HG03095 (cell line): ENCODE measurements around the gene PDLIM4.

Experiments used
- ATAC-seq: cut with Tn5 transposase; IDR thresholded peaks from one replicate; pipeline ENCODE4 v1.9.1; 2021; ENCODE audit warnings: moderate library complexity; ENCODE audit not compliant: unreplicated experiment

The PDLIM4 gene, protein sequence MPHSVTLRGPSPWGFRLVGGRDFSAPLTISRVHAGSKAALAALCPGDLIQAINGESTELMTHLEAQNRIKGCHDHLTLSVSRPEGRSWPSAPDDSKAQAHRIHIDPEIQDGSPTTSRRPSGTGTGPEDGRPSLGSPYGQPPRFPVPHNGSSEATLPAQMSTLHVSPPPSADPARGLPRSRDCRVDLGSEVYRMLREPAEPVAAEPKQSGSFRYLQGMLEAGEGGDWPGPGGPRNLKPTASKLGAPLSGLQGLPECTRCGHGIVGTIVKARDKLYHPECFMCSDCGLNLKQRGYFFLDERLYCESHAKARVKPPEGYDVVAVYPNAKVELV

DNA sequence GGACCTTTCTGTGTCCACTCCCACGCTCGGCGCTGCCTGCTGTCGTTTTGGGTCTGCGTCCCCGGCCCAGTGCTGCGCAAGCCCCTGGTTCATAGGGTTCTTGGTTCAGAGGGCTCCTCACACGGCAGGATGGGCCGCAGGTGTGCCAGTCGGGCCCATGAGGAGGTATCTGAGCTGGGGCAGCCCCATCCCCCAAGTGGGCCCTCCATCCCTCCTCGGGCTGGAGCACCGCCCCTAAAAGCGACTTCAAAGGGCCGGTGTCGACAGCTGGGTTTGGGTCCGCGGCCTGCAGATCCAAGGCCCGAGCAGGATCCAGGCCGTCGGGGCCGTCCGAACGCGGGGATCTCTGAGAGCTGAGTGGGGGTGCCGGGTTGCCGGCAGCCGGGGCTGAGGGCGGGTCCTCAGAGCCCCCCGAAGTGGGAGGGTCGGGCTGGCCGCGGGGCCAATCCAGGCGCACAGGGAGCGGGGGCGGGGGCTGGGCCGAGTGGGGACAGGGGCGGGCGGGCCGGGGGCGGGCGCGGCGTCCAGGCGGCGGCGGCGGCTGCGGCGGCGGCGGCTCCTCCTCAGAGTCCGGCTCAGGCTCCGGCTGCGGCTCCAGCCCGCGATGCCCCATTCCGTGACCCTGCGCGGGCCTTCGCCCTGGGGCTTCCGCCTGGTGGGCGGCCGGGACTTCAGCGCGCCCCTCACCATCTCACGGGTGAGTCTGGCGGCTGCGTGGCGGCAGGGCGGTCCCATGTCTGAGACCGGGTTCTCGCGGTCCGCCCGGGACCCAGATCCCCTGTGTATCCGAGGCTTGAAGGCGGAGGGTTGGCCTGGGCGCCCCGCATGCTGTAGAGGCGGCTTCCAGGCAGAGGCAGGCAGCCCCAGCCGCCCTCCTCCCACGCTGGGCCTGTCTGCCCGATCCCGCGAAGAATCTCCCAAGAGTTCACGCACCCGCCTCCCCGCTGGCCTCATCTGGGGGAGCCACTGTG lies at the start of gene PDLIM4:
TSS of gene PDLIM4 (plus strand) at position 566 of the 971 bp plus-strand sequence. CDS start at position 605, 39 bp downstream.
- no peak for ATAC-seq

- ATAC-seq = no peak
Measured at GRCh38 chr5:132207778-132208177, 49.7 kb upstream of the PDLIM4 start.

DNA sequence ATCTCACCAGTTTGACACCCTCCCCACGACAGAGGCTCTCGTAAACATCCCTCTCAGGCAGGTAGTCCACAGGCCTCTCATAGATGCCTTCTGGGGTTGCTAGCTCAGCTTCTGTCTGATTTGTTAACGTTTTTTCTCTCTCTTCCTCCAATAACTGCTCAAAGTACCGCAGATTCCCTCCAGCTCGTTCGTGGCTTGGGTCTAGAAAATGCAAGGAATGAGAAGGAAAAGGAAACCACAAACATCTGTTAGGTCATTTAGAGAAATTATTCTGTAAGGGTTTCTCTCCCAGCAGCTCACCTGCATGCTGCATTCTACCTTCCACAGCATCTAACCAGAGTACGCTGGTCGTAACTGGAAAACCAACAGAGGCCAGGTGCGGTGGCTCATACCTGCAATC lies 48.4 kb upstream of the PDLIM4 start:
- ATAC-seq = no peak

DNA sequence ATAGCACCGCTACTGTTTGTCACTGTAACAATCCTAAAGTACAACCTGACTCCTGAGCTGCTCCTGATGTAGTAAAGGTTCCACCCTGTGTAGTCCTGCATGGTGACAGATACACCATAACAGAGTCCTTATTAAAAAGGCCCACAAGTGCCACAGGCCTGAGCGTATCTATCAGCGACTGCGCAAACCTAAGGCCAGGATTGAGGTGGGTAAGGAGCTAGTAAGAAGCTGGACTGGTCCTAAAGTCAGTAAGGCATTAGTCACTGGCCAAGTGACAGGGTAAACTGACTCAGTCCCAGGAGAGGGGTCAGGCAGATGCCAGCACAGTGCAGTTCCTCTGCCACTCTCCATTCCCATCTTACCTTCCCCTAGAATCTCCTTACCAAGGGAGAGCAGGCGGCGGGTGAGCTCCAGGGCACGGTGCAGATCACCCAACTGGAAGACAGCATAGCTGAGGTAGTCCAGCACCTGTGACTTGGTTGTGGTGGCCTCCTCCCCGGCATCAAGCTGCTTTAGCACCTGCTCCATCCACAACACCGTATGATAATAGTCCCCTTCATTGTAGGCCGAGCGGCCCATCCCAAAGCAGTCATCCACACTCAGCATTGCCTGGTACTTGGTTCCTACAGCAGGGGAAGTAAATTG lies 47.5 kb upstream of the PDLIM4 start:
- no peak for ATAC-seq

DNA sequence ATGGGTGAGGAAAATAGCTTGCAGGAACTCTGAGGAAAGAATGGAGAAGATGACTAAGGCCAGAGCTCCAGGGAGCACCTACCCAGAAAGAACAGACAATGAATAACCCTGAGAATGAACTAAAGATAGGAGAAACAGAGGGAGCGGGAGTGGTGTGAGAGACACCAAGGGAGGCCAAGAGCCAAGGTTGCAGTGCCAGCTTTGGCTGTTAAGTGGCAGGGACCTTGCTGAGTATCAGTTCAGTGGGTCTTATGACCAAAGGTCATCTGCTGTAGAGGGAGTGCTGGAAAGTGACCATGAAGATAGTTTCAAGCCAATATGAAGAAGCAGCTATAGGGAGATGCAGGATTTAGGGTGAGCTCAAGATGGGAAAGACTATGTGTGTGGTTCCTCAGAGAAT lies 46.6 kb upstream of the PDLIM4 start:
- no peak for ATAC-seq

DNA sequence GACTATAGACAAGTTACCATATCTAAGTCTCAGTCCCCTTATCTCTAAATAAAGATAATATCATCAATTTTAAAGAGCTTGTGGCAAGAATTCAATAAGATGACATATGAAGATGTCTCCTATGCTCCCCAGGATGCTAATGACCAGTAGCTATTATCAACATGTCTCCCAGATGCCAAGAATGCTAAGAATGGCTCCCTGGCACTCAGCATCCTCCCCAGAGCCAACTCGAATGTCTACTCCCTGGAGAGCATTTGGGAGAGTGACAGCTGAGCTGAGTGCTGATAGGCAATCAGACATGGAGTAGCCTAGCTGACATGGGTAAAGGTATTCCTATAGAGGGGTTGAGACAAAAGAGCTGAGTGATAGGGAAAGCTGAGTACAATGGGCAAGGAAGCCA lies 45.7 kb upstream of the PDLIM4 start:
- ATAC-seq = no peak

GRCh38 chr5:132213666-132214065 lies 43.8 kb upstream of the PDLIM4 start:
- ATAC-seq = no peak

- no peak for ATAC-seq
Measured at GRCh38 chr5:132214491-132214890, 43.0 kb upstream of the PDLIM4 start.

DNA sequence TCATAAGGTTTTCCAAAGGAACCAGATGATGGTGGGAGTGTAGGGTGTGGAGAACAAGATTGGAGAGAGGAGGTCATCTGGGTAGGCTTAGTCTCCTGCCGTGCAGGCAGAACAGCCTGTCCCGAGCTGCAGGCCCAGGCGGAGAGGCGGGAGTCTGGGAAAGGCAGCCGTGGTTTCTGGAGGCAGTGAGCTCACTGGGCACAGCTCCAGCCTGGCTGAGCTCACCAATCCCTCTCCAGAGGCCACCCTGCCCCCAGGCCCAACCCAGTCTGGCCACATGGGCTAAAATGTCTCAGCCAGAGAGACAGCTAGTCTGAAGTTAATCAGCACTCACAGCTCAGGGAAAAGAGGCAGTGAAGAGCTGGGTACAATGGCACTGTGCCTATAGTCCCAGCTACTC lies 42.2 kb upstream of the PDLIM4 start:
- no peak for ATAC-seq

DNA sequence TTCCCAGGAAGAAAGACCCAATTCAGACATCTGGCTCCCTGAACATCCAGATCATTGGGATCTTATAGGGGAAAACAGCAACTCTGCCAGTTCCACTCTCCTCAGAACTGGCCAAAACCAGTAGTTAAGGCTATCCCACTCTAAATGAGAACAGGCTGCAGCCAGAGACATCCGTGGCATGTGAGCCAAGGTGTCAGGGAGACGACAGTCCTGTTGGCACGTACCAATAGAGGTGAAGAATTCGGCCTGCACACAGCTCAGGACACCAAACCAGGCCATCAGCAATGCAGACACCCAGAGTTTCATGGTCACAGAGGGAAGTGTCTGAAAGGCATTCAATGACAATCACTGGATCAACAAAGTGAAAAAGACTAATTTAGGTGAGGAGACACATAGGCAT lies 39.2 kb upstream of the PDLIM4 start:
- no peak for ATAC-seq

DNA sequence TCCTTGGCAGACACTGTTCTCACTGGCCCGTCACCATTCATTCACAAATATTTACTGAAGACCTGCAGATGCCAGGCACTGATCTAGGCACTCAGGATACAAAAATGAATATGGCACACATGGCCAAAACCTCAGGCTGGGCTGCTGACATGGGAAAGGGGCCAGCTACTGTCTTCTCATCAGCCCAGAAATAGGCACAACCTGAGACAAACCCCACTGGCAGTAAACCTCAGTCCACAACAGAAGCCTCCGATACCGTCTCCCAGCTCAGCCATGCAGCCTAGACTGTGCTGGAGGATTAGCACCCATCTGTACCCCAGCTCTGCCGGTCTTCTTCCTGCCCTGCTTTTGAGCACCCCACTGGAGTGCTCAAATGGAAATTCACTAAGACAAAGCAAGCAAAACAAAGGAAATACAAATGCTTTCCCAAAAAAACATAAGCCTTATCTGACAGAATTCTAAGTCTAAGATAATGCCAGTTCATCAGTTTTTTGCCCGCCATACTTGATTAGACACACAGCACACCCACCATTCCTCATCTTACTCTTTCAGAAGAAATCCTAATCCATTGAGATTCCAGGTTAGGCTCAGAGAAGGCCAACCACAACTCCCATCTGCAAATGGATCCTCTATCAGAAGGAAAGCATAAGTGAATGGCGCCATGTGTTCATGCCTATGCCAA lies 38.1 kb upstream of the PDLIM4 start:
- ATAC-seq = no peak

DNA sequence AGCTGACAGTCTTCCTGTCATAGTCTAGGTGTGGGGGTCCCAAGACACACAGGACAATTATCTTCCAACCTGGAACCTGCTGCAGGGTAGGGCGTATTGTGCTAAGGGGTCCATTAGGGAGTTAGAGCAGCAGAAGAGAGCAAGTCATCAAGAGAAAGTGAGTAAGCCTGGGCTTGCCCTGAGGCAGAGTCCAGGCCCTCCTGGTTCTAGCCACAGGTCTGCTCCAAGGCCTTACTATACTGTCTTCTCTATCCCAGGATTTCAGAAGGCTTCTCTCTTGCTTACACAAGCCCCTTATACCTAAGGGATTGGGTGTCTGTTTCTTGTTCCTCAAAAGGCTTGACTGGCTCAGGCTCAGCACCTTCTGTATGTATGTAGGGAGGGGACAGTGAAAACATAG lies 37.5 kb upstream of the PDLIM4 start:
- no peak for ATAC-seq

- no peak for ATAC-seq
Measured at GRCh38 chr5:132220491-132220890, 37.0 kb upstream of the PDLIM4 start.

DNA sequence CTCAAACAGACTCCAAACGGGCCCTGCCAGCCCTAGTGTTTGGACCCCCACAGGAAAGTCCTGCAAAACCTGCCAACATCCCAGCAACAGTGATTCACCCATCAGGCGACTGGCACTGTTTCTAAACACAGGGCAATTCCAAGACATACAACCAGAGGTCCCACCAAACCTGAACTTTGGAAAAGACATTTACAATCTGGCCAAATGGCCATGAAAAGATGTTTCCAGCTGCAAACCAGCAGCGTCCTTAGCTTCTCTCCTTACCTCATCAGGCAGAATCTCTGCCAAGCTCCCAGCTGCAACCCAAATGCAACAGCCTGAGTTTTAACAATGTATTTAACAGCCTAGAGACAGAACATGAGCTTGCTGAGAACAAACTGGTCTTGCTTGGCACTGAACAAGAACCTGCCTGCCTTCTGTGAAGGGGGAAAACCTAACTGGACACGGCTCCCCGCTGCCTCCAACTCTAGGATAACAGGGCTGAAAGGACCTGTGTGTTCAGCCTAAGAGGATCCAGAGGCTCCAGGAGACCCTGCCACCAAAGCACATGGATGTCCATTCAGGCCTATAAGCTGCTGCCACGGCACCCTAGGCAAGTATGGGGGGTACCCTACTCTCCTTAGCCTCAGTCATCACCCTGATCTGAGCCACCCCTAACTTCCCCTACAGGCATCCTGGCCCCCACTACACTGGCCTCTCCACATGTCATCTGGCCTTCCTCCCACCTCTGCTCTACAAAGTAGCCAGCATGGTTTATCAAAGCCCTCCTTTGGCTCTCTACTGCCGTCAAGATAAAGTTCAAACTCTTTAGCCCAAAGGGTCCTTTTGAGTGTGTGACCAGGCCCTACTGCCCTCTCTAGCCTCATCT lies 35.5 kb upstream of the PDLIM4 start:
- no peak for ATAC-seq

DNA sequence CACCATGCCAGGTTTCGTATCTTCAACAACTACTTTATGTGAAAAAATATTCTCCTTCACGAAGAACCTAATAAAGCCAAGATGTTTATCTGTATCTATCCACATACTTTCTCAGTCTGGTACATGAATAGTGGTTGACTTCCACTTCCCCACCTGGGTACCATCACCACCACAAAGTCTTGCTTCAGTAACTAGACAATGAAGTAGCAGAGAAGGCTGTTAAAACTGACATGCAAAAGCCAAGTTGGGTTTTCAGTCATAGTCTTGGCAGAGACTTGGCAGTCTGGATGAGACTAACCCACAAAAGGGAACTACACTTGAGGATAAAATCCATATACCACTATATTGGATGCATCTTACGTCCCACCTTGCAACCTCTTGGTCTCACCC lies 34.9 kb upstream of the PDLIM4 start:
- ATAC-seq = no peak

GRCh38 chr5:132223861-132224260 lies 33.6 kb upstream of the PDLIM4 start:
- no peak for ATAC-seq

GRCh38 chr5:132224716-132225115 lies 32.8 kb upstream of the PDLIM4 start:
- ATAC-seq = no peak

- no peak for ATAC-seq
Measured at GRCh38 chr5:132225165-132226032, 32.1 kb upstream of the PDLIM4 start.
